NCI-H128 (cell line): Measurements from ENCODE around the gene TCF12.
"Not testable (repeated sequence)": the region's sequence is repeated elsewhere in the genome, so short reads cannot be mapped to it uniquely, and the experiment has no call there.

Source experiments
- DNase-seq: peaks from one replicate; lab custom pipeline; 2025; ENCODE audit not compliant: unreplicated experiment; lab: John Stamatoyannopoulos, UW

The TCF12 gene

DNA sequence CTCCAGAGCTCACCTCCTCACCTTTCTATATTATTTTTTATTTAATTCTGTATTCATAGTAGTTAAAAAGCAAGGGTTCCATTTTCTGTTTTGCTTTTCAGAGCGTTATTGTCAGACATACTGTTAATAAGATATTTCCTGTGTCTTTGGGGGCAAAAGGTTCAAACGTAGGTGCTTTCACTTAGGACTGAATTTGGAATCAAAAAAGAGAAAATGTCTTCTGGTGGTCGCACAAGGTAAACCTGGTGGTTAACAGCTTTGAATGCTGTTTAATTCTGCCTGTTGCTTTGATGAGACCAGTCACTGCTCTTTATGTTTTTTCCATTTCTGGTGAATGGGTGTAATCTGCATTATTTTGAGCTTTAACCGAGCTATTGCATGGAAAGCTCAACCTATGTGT lies 212.5 kb downstream of the TCF12 start:
- no peak for DNase-seq

DNA sequence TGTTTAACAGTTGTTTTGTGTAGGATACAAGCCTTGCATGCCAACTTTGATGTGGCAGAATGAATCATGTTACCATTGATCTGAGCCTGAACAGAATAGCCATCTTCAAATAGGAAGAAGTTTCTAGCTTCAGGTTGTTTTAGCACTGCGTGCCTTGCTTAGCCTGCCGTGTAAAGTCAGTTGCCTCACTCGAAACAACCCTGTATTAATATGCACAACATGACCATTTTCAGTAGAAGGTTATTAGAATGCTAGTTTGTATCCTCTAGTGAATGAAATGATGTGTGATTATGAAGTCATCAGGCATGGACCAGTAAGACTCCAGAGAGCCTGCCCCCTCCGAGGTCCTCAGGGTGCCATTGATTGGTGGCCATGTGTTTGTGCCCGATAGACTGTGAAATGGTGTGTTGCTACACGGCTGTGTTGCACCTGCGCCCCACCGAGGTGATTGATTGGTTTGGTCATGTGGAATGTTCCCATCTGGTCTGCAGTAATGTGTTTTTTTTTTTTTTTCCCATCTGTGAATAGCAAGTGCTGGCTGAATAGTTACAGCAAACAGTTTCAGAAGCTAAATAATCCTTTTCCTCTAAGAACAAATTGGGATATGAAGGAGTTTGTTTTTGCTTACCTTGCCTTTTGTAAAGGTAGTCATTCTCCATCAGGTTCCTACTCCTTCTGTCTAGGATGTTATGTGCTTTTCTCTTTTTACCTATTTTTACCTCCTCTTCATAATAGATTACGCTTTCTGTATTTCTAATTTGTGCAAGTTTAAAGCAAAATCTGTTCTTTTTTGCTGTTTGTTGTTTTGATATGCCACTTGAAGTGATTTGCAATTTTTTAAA lies 214.9 kb downstream of the TCF12 start:
- DNase-seq, result no peak

DNA sequence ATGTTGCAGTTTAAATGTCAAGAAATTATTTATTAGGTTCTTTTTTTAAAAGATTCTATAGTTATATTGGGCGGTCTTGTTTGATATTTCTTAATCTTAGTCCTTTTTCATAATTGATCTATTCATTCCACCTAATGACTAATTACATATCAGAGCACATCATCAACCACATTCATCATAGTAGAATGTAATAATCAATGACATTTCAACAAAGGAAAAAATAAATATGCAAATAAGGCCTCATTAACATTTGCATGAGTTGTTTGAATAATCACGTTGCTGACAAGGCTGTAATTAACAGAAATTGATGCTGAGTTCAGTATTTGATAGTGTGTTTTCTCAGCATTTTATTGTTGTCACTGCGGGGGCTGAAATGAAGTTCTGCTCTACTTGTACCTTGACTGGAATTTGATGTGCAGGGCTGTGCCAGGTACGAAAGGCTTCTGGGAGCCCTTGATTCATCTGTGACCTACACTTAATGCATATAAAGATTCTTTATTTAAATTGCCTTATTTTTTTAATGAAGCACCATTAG lies 215.7 kb downstream of the TCF12 start:
- no peak for DNase-seq

DNA sequence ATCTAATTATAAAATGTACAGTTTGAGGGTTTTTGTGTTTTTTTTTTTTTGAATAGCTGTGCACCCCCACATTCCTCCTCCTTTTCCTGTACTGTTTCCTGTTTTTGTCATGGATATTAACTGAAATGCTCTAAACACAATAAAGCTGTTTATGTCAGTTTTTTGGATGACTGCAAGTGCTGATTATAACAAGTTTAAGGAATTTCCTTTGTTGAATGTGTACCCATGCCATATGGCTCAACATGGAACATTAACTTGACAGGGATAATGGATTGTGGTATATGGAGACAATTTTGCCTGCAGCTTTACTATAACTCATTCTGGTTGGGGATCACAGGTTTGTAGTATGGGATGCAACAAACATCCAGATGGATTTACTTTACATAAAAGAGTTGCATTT lies 216.4 kb downstream of the TCF12 start:
- no peak for DNase-seq

DNA sequence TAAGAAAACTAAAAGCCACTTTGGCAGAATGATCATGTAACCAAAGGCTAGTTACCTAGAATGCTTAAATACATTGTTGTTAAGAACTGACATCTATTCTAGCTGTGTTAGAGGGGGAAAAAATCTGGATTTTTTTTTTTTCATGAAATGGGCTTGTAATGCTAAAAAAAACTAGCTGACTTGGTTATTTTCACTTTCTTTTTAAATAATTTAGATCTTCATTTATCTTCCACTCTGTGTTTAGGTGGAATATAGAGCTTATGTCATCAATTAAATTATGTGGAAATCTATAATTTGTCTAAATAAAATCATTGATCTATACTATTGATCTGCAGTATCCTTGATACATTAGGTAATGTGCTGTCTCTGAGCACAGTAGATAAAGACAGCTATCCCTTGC lies 217.4 kb downstream of the TCF12 start:
- DNase-seq, result no peak

DNA sequence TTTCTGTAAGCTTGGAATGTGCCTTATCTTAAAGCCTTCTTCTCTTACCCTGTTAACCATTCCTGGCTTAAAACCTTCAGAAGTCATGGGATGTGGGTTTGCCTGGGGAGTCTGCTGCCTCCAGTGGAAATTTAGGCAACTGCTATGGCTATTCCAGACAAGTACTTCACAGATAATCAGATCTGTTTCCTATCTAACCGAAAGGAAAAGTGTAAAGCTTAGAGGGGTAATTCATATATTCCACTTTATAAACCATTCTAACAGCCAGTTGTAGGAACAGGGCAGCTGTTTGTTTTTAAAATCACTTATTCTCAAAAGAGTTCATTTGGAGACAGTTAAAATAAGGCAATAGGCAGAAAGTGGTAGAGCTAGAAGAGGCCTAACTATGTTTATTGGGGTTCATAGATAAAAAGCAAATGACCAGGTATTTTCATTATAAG lies 219.9 kb downstream of the TCF12 start:
- no peak for DNase-seq

DNA sequence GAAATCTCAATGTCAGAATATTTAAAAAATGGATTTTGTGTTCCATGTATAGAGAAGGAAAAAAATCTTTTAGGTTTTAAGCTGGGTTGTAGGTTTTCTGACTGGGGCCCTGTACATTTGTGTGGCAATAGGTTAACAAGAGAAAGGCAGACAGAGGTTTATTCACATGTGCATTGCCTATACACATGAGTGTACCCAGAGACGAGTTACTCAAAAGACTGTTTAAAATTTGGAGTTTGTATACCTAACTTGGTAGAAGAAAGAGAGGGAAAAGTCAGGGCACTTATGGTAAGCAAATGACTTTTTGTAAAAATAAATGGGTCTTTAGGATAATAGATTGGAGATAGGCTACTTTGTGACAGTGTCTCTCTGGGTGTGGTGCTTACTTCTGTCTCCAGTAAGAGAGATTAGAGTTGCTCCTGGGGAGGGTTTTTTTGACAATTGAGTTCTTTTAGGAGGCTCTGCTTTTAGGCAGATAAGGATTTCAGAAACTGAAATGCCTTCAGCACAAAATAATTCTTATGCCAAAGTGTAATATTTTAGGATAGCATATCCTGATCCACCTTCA lies 225.2 kb downstream of the TCF12 start:
- DNase-seq, result no peak

DNA sequence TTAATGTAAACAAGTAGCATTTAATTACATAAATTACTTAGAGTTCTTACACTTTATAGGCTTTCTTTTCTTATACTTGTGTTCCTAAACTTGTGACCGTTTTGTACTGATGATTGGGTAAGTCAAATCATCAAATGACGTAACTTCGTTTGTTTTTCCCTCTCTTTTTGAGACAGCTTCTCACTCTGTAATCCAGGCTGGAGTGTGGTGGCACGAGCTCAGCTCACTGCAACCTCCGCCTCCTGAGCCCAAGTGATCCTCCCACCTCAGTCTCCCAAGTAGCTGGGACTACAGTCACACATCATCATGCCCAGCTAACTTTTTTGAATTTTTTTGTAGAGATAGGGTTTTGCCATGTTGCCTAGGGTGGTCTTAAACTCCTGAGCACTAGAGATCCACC lies 226.0 kb downstream of the TCF12 start:
- no peak for DNase-seq

DNA sequence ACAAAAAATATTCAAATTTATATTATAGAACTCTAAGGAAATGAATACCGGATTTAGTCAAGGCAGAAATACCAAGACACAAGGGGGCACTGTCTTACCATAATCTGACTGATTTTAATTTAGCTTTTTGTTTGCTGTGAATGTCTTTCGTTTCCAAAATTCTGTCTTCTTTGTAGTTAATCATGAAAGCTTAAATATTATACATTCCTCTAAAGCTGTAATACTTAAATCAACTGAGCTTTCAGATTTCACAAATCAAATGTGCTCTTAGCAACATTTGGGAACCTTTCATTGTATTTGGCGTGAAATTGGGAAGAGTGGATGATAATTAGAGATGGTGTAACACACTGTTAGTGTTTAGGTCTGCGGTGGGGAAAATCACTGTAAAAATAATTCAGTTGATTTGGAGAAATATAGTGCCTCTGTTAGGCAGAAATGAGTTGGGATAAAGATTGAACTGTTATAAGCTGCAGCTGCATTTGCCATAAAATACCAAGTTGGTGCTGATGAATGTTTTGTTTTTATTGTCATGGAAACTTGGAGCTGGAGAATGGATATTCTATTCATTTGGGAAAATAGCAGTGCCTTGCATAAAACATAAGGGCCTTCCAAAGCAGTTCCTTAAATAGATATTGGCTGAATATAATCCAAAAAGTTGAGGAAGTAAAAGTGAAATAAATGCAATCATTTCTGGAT lies 228.2 kb downstream of the TCF12 start:
- DNase-seq, result peak; percentile 32

DNA sequence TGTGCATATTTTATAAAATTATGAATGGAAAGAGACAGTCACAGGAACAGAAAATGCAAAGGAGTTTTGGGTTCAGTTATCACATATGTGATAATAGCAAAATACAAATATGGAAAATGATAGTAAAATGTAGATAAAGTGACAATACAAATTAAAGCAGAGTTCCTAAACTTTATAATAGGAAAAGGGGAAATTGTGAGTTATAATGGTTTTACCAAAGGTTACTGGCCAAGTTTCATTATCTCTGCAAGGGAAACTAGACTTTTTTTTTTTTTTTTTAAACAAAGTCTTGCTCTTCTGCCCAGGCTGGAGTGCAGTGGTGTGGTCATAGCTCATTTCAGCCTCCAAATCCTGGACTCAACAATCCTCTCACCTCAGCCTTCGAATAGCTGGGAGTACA lies 229.2 kb downstream of the TCF12 start:
- no peak for DNase-seq

DNA sequence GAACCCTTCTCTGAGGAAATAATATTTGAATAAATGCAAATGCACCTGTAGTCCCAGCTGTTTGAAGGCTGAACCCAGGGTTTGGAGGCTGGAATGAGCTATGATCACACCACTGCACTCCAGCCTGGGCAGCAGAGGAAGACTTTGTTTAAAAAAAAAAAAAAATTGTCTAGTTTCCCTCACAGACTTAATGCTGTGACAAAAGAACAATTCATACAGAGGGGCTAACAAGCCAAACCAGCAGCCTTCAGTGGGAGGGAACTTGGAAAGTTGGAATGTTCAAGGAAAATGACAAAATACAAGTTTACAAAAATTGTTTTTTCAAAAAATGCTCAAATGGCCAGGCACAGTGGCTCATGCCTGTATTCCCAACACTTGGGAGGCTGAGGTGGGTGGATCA lies 229.8 kb downstream of the TCF12 start:
- no peak for DNase-seq

DNA sequence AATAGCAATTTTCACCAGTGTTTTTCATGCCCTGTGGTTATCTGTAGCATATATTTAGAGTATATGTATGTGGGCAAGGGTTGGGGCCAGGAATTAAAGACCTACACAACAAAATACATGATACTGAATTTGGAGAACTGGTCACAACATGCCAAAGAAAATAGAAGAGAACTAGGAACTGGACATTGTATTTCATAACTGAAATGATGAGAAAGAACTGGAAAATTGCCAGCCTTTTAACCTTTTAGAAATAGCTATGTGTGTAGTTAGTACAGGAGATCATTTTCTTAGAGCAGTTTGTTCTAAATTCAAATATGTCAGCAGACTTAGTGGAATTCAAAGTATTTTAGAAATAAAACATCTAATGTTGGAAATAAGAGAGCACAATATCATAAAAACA lies 230.8 kb downstream of the TCF12 start:
- no peak for DNase-seq

DNA sequence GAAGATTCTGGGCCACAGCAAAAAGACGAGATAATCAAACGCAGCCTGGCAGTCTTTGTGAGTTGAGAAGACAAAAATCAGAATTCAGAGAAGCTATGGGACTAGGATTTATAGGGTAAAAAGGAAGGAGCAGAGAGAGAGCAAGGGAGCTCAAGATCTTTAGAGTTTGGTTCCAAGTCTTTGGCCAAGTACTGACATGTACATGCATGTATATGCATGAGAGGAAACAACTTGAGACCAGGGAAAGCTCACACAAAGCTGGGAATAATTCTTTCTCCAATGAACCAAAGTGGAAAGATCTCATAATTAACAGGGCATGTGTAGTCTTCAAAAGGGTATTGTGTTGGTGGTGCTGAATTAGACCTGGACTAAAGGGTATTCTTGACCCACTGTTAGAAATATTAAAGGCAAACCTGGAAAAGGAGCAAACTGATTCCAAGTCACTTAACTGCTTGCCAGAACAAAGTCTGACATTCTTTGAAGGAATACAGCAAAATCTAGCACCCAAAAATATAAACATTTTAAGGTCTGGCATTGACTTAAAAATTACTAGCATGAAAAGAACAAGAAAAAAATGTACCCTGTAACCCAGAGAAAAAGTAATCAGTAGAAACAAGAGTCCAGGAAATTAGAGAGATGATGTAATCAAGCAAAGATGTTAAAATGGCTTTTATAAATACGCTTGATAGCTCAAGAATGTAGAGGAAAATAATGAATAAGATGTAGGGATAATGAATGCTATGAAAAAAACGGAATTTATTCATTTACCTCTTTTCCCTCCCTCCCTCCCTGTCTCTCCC lies 231.8 kb downstream of the TCF12 start:
- no peak for DNase-seq

DNA sequence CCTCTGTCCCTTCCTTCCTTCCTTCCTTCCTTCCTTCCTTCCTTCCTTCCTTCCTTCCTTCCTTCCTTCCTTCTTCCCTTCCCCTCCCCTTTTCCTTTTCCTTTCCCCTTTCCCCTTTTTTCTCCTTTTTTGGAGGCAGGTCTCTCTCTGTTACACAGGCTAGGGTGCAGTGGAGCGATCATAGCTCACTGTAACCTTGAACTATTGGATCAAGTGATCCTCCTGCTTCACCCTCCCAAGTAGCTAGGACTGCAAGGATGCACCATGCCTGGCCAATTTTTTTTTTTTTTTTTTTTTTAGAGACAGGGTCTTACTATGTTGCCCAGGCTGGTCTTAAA lies 232.4 kb downstream of the TCF12 start:
- DNase-seq, result not testable (repeated sequence)

DNA sequence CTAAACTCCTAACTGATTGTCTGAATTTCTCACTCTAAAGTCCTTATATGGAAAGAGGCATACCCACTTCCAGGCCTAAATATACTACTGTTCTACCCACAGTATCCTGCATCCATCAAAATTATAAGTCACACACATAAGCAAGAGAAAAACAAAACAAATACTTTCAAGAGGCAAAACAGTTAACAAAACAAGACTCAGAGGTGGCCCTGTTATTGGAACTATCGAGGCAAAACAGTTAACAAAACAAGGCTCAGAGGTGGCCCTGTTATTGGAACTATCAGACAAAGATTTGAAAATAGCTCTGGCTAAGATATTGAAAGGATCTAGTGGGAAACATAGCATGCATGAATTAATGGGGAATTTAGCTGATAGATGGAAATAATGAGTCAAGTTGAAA lies 233.7 kb downstream of the TCF12 start:
- no peak for DNase-seq

DNA sequence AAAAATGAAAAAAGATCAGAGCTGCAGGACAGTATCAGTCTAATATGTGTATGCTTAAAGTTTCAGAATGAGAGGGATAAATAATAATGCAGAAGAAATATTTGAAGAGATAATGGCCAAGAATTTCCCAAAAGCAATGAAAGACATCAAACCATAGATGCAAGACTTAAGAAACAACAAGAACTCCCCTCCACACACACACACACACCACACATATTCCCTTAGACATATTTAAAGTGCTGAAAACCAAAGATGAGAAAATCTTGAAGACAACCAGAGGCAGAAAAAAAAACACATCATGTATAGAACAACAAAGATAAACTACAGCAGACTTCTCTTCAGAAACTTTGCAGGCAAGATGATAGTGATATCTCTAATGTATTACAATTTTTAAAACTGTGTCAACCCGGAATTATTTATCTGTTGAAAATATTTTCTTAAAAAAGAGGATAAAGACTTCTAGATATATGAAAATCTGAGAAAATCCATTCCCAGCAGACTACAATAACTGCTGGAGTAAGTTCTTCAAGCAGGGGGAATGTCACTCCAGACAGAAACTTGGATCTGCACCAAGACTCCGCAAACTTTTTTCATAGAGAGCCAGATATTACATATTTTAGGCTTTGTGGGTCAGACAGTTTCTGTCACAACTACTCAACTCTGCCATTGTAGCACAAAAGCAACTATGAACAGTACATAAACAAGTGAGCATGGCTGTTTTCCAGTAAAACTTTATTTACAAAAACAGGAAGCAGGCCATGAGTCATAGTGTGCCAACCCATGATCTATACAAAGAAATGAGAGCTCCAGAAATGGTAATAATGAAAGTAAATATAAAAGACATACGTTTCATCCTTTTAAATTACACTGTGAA lies 234.5 kb downstream of the TCF12 start:
- no peak for DNase-seq

DNA sequence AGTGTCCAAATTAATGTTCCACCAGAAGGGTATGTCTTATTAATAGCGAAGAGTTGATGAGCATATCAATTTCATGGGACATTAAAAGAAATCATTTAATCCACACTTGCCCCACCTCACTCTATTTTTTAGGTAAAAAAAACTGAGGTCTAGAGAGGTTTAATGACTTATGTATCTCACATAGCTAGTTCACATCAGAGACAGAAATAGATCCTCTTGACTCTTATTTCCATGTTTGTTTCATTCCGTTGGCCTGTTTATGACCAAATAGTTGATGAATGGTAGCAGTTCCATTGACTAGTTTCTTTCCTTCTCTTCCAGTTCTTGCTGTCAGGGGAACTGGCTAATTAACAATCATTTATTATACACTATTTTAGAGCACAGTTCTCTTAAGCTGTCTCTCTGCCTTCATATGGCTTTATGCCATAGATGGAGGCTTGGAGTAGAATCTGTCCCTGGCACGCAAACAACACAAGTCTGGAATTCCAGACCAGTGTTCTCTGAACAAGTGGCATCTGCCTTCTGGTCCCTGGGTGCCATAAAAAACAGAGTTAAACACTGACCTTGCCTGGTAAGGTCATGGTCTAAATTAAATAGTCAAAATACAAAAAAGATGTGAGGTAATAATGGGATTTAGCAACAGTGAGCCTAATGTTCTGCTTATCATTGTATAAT lies 237.9 kb downstream of the TCF12 start:
- DNase-seq, result no peak

DNA sequence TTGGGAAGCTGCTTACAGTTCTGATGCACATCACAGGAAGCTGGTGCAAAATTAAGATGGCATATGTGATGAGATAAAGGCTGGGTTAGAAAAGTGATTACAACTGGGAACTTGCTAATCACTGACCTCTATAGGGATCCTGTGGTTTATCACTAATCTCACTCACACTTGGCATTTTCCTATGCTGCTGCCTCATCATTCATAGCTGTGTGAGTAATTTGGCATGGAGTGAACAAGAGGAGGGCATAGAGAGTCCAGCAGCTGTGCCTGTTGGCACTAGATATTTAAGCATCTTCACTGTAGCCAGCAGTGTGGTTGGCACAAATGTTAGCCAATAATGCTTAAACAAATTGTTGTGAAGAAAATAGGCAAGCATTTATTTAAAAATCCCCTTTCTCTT lies 240.1 kb downstream of the TCF12 start:
- no peak for DNase-seq

DNA sequence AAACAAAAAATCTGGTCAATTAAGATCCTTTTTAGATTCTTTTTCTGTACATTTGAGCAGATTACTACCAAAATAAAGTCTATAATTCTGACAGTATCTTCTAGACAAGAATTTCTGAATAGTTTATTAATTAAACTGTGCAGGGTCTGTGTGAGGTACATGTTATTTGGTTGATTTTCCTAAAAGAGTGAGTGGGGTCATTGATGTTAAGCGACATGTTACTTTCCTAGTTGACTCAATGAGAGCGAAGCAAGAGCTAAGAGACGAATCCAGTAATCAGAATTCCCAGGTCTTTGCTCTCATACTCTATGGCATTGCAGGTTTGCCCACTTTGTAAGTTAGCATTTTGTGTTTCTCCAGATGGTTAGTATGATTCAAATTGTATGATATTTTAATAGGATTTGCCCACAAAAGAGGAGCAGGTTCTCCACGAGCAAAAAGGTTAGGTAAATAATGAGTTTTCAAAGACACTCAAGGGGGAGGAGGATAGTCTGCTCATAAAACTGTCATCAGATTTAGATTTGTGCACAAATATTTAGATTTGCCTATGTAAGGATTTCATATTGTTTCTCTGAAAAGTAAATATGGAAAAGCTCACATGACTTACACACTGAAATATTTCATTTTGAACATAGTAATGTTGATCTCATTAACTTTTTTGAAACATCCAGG lies 240.7 kb downstream of the TCF12 start:
- DNase-seq, result no peak
